Thyroid gland (tissue), 4 donors: ENCODE results near the gene NRROS. TPM values are rescaled to one million over a fixed set of nuclear protein-coding genes. Genes with fewer than 3 reads are reported as not detected.

ENCODE experiments used
- DNase-seq, 2 donors: peaks; one replicate each; pipeline ENCODE4 v3.0.0-alpha.2; 2019
- H3K27ac ChIP-seq, 3 donors: fragments of 200-600 bp; sonication (generic); 1 replicate in 2 of 3; 2 replicates in 1 of 3; pipeline ENCODE4 v1.5.1; 2016 to 2019; ENCODE audit warnings: mild to moderate bottlenecking in 1 of 3, moderate library complexity in 1 of 3
- H3K27me3 ChIP-seq: fragments of 200-600 bp; sonication (generic); one replicate; pipeline ENCODE4 v1.5.1; 2019
- H3K36me3 ChIP-seq, 2 donors: fragments of 200-600 bp; sonication (generic); one replicate each; pipeline ENCODE4 v1.5.1; 2016 to 2019
- H3K4me1 ChIP-seq, 2 donors: fragments of 200-600 bp; sonication (generic); one replicate each; pipeline ENCODE4 v1.5.1; 2017 to 2019
- H3K4me3 ChIP-seq, 3 donors: fragments of 200-600 bp; sonication (generic); replicated peaks in 1 of 3; 1 replicate in 2 of 3; 2 replicates in 1 of 3; pipeline ENCODE4 v1.5.1; 2016; ENCODE audit warnings: mild to moderate bottlenecking in 1 of 3
- H3K9me3 ChIP-seq: fragments of 200-600 bp; sonication (generic); one replicate; pipeline ENCODE4 v1.5.1; 2017
- CTCF ChIP-seq, 6 experiments: fragments of 200-600 bp in 3 of 6; fragments of 450-650 bp in 3 of 6; sonication (generic) in 3 of 6; IDR thresholded peaks; one replicate each; pipeline ENCODE4 v1.5.1; 2016 to 2019; ENCODE audit warnings: antibody characterized with exemption in 6 of 6, mild to moderate bottlenecking in 2 of 6, inconsistent platforms in 1 of 6, moderate library complexity in 1 of 6
- POLR2A ChIP-seq, 2 donors: fragments of 450-650 bp; IDR thresholded peaks; one replicate each; pipeline ENCODE4 v1.6.1; 2017; ENCODE audit warnings: antibody characterized with exemption in 2 of 2, mild to moderate bottlenecking in 2 of 2, moderate library complexity in 1 of 2
- WGBS, 2 donors: methylation state at CpG; one replicate each; pipeline ENCODE4 v1.1.5; 2017; 5-methylcytosine and 5-hydroxymethylcytosine counted together
- intact Hi-C: fragments of 100-400 bp; cut with DNase I; formaldehyde crosslinking; loops from one replicate; pipeline ENCODE4 v1.15.1; 2023
- small RNA-seq: library from RNA; depleted of rRNA; stranded (forward); fragments of <200 nt; gene quantifications from one replicate; pipeline ENCODE3, GENCODE V24; 2016
- total RNA-seq, 4 donors: library from RNA; depleted of rRNA; stranded (reverse); fragments of >200 nt; gene quantifications; one replicate each; pipeline ENCODE4 v1.2.3, GENCODE V29; 2016

The NRROS gene
- total RNA-seq, 4 donors from 2014 or later: 1.2 to 3.9 (median 1.7) TPM

- 77 to 84% methylated on average over 7 of the region's 7 CpGs for WGBS, 2 donors
- TF ChIP-seq CTCF (IDR thresholded peaks at IDR 0.05) (no peak), POLR2A (IDR thresholded peaks at IDR 0.05) (no peak)
- intact Hi-C loops: no loop called here
These were observed 69.0 kb downstream of the NRROS start for GRCh38 chr3:196708467-196708866.

More at GRCh38 chr3:196708467-196708866, 69.0 kb downstream of the NRROS start:
- H3K36me3 ChIP-seq: no peaks in the 10 kb centered on the region
- H3K4me1 ChIP-seq: peaks cover 12 to 13% of the 10 kb centered on the region in 2 donors
- no peak overlapping the region for H3K27ac ChIP-seq
- no peak for DNase-seq
- no peaks in the 10 kb centered on the region for H3K9me3 ChIP-seq
- no peaks in the 10 kb centered on the region for H3K27me3 ChIP-seq
- no peak overlapping the region for H3K4me3 ChIP-seq

Small RNA genes within 50 kb of the gene (small RNA-seq; reads per million reads assigned to genes)
- gene RNU6-646P: not detected

Other genes starting within 250 kb of the NRROS start
- 10 to 100 TPM; 16.8 to 38.4 (median 23.2) TPM for gene UBXN7, start 207.3 kb upstream of the NRROS start, total RNA-seq
- 10 to 100 TPM; 14.7 to 21.3 (median 17.9) TPM for gene RNF168, start 135.9 kb upstream of the NRROS start, total RNA-seq
- gene SMCO1, start 124.3 kb upstream of the NRROS start, total RNA-seq: not detected
- 10 to 100 TPM in 1 of 4 donors, 1 to 10 TPM in 3; 3.7 to 13.0 (median 4.4) TPM for gene WDR53, start 71.1 kb upstream of the NRROS start, total RNA-seq
- gene FBXO45, start 71.0 kb upstream of the NRROS start, total RNA-seq: 1 to 10 TPM; 4.0 to 8.9 (median 5.7) TPM
- gene CEP19, start 72.6 kb downstream of the NRROS start, total RNA-seq: 1 to 10 TPM; 1.2 to 5.2 (median 3.8) TPM
- gene PIGX, start 72.7 kb downstream of the NRROS start, total RNA-seq: 10 to 100 TPM; 23.1 to 40.6 (median 31.3) TPM
- gene PAK2, start 100.2 kb downstream of the NRROS start, total RNA-seq: 10 to 100 TPM; 29.9 to 43.8 (median 39.0) TPM
- gene SENP5, start 228.2 kb downstream of the NRROS start, total RNA-seq: 10 to 100 TPM; 37.4 to 67.2 (median 50.9) TPM